K562 treated with DMSO at 1 percent for 24 hours (cell line): ENCODE results near the gene OR2M7. TPM values are rescaled to one million over a fixed set of nuclear protein-coding genes. Genes with fewer than 3 reads are reported as not detected.

Experiments
- total RNA-seq: library from RNA; unstranded; fragments of 300-600 nt; gene quantifications from 2 replicates; pipeline ENCODE4 v1.2.3, GENCODE V29; 2022; ENCODE audit warnings: low read depth; ENCODE audit not compliant: insufficient read depth

OR2M7 gene, protein sequence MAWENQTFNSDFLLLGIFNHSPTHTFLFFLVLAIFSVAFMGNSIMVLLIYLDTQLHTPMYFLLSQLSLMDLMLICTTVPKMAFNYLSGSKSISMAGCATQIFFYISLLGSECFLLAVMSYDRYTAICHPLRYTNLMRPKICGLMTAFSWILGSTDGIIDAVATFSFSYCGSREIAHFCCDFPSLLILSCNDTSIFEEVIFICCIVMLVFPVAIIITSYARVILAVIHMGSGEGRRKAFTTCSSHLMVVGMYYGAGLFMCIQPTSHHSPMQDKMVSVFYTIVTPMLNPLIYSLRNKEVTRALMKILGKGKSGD
- total RNA-seq, result not detected in 2 replicates

GRCh38 chr1:248324468-248324867, at the start of gene OR2M7:
OR2M7 (minus strand) TSS chr1:248324568; CDS start chr1:248324568, 0 bp downstream.

DNA sequence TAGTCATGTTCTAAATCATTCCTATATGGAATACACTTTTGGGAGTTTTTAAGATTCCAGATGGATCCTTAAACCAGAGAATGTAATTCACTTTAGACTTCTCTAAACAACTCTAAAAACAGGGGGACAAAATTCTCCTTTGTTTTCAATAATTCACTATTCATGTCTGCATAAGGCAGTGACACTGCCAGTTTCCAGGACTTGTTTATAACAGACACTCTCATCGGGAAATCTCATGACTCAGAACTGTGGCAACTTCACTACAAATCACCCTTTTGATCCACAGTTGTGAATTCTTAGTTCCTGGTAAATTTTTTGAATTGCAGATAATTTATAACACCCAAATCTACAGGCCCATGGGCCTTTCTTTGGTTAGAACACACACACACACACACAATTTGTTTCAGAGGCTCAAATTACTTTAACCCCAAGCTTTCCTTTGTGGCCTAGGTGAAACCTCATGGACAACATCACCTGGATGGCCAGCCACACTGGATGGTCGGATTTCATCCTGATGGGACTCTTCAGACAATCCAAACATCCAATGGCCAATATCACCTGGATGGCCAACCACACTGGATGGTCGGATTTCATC, 36.9 kb upstream of the OR2M7 start, which contains the start of gene OR2T4:
Gene OR2T4 (plus strand): TSS at position 545 of the 595 bp plus-strand sequence. CDS start 0 bp downstream, at position 545.

DNA sequence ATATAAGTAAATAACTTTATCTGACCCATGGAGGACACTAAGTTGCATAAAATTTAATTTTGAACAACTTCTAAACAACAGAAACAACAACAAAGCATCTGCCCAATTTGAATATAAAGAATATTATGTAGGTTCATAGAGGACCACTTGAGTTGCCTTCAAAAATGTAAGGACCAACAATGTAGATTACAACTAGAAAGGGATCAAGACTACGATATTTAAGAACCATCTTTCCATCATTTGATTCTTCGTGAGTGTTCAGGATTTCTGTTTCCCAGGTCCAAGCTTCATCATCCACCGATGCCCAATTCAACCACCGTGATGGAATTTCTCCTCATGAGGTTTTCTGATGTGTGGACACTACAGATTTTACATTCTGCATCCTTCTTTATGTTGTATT, 24.1 kb upstream of the OR2M7 start, which contains the start of gene OR14C36:
Gene OR14C36 (plus strand): TSS at position 301 of the 400 bp plus-strand sequence. CDS start 0 bp downstream, at position 301.

DNA sequence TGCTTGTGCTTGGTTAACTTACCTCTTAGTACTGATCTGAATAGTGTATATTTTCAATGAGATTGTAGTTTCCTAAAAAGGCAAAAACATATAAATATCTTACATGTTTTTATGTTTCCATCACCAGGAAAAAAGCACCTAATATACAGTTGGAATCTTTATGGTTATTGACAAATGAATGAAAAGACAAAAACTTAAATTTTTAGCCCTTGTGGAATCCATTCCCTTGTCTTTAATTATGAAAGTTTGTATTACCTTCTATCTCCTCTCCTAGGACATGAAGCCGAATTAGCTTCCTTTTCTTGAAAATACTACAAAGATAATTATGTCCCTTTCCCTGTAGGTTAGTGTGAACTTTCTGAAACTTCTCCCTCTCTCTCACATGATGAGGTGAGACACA, 21.0 kb downstream of the OR2M7 start, which contains the start of gene OR2T12:
Gene OR2T12 (minus strand): TSS at position 101 of the 400 bp plus-strand sequence. CDS start 7,846 bp downstream, outside the sequence.

DNA sequence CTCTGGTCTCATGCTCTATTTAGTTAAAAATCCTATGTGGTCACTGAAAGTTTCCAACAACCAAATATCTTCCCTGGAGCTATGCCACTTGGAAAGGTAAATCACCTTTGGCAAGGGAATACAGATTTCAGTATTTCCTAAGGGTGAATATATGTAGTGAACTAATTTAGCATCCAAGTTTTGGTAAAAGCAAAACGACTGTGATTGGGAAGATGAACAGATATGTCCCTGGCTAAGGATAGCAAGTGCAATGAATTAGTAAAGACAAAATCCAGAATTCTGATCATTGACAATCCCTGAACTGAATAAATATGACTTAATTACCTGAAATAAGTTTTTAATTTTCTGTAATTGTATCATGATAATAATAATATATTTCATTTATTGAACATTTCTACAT, 46.5 kb downstream of the OR2M7 start, which contains the start of gene OR2T33:
Gene OR2T33 (minus strand): TSS at position 101 of the 400 bp plus-strand sequence. CDS start 4,162 bp downstream, outside the sequence.

Other genes with a start within 250 kb of the OR2M7 start
- not detected in 2 replicates for gene OR2L13, start 229.4 kb downstream of the OR2M7 start, total RNA-seq
- not detected in 2 replicates for gene OR2M5, start 179.4 kb downstream of the OR2M7 start, total RNA-seq
- gene OR2M2, start 149.7 kb downstream of the OR2M7 start, total RNA-seq, result not detected in 2 replicates
- not detected in 2 replicates for gene OR2M3, start 127.3 kb downstream of the OR2M7 start, total RNA-seq
- gene OR2M4, start 93.2 kb downstream of the OR2M7 start, total RNA-seq, result not detected in 2 replicates
- gene OR2T33, start 46.6 kb downstream of the OR2M7 start, total RNA-seq, result not detected in 2 replicates
- gene OR2T12, start 21.1 kb downstream of the OR2M7 start, total RNA-seq, result not detected in 2 replicates
- not detected in 2 replicates for gene OR14C36, start 24.2 kb upstream of the OR2M7 start, total RNA-seq
- gene OR2T4, start 37.1 kb upstream of the OR2M7 start, total RNA-seq, result not detected in 2 replicates
- not detected in 2 replicates for gene OR2T6, start 51.2 kb upstream of the OR2M7 start, total RNA-seq
- gene OR2T1, start 78.5 kb upstream of the OR2M7 start, total RNA-seq, result not detected in 2 replicates
- gene OR2T2, start 121.1 kb upstream of the OR2M7 start, total RNA-seq, result not detected in 2 replicates
- not detected in 2 replicates for gene OR2T3, start 148.8 kb upstream of the OR2M7 start, total RNA-seq
- not detected in 2 replicates for gene OR2T5, start 164.0 kb upstream of the OR2M7 start, total RNA-seq
- gene OR2G6, start 183.5 kb upstream of the OR2M7 start, total RNA-seq, result not detected in 2 replicates
- not detected in 2 replicates for gene OR2T29, start 238.2 kb upstream of the OR2M7 start, total RNA-seq